ENCODE measurements around the gene GSG1L.

GSG1L gene

GRCh38 chr16:27927266-27927901 lies 136.1 kb downstream of the GSG1L start:
- peaks cover 19% of the 10 kb centered on the region for H3K27me3 Mint-ChIP-seq
- H3K9me3 Mint-ChIP-seq, result no peaks in the 10 kb centered on the region
- H3K27ac Mint-ChIP-seq, result no peak overlapping the region
- H3K4me3 Mint-ChIP-seq, result no peak overlapping the region
- no peaks in the 10 kb centered on the region for H3K4me1 Mint-ChIP-seq
- DNase-seq (no peak), ATAC-seq (no peak)
- H3K36me3 Mint-ChIP-seq (ENCODE audit: low read depth), result no peaks in the 10 kb centered on the region

DNA sequence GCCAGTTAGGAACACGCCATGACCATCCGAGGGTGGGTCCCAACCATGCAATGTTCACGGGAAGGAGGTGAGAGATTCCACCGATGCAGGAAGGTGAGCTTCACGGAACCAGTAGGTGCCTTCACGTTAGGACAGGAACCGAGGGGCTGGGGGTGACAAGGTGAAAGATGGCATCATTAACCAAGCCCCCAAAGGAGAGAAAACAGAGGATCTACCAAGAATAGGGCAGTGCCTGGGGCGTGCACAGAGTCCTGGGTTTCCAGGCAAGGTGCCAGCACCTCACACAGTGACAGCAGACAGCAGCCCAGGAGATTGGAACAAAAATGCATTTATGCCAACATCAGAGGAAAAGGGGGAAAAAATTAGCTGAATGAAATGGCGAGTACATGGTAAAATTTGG lies 137.9 kb downstream of the GSG1L start:
- DNase-seq (no peak), ATAC-seq (no peak)
- H3K9me3 Mint-ChIP-seq, result no peaks in the 10 kb centered on the region
- no peak overlapping the region for H3K4me3 Mint-ChIP-seq
- H3K4me1 Mint-ChIP-seq, result no peaks in the 10 kb centered on the region
- H3K27ac Mint-ChIP-seq, result no peak overlapping the region
- no peaks in the 10 kb centered on the region for H3K36me3 Mint-ChIP-seq (ENCODE audit: low read depth)
- H3K27me3 Mint-ChIP-seq, result peaks cover 32% of the 10 kb centered on the region

- ATAC-seq (no peak), DNase-seq (no peak)
- Mint-ChIP-seq H3K36me3 (ENCODE audit: low read depth) (no peaks in the 10 kb centered on the region), H3K27me3 (peaks cover 36% of the 10 kb centered on the region), H3K4me1 (no peaks in the 10 kb centered on the region), H3K4me3 (no peak overlapping the region), H3K27ac (no peak overlapping the region), H3K9me3 (no peaks in the 10 kb centered on the region)
These were observed 138.9 kb downstream of the GSG1L start for GRCh38 chr16:27924411-27925118.

DNA sequence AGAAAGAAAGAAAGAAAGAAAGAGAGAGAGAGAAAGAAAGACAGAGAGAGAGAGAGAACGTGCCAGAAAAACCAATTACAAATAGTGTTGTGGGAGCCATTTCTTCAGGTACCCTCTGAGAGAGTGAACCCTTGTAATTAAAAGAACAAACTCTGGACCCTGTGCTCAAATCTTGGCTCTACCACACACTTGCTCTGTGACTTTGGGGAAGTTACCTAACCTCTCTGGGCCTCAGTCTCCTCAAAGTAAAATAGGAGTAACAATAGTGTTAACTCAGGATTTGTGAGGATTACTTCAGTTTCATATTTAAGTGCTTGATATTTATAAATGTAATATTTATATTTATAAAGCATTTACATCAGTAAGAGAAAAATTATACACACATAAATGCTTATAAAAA lies 139.8 kb downstream of the GSG1L start:
- Mint-ChIP-seq H3K4me3 (no peak overlapping the region), H3K9me3 (no peaks in the 10 kb centered on the region), H3K27me3 (peaks cover 44% of the 10 kb centered on the region), H3K4me1 (no peaks in the 10 kb centered on the region), H3K27ac (no peak overlapping the region), H3K36me3 (ENCODE audit: low read depth) (no peaks in the 10 kb centered on the region)
- ATAC-seq (no peak), DNase-seq (no peak)

DNA sequence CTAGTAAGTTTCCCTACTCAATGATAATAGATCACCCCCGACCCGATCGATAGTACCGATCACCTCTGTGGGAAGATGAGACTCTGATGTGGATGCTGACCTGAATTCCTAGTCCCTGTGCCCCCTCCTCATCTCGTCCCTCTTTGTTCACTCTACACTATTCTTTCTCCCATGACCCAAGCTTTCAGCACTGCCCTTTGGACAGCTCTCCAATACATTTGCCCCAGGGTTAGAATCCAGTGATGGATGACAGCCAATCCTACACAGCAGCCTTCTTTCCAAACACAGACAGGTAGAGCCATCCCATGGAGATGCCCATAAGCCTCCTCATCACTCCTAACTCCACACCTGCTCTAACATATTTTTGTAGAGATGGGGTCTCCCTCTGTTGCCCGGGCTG lies 141.1 kb downstream of the GSG1L start:
- no peaks in the 10 kb centered on the region for H3K4me1 Mint-ChIP-seq
- DNase-seq (no peak), ATAC-seq (no peak)
- H3K9me3 Mint-ChIP-seq, result no peaks in the 10 kb centered on the region
- H3K27me3 Mint-ChIP-seq, result peaks cover 43% of the 10 kb centered on the region
- no peak overlapping the region for H3K27ac Mint-ChIP-seq
- no peaks in the 10 kb centered on the region for H3K36me3 Mint-ChIP-seq (ENCODE audit: low read depth)
- H3K4me3 Mint-ChIP-seq, result no peak overlapping the region

DNA sequence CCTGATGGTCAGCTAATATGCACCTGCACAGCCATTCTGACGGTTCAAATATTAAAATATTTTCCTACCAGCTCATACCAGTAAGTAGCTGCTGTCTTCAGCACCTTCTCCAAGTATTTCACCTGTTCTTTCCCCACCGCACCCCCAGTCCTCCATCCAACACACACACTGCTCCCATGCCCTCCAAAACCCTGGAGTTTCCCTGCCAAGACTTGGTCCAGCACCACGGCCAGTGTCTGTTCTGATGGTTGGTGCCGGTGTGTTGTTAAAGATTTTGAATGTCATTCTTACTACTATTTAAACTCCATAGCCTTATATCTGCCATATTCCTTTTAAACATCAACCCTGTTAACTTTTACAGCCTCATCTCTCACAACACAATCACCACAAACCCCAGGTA lies 142.4 kb downstream of the GSG1L start:
- H3K4me1 Mint-ChIP-seq, result no peaks in the 10 kb centered on the region
- ATAC-seq (no peak), DNase-seq (no peak)
- no peak overlapping the region for H3K27ac Mint-ChIP-seq
- no peaks in the 10 kb centered on the region for H3K36me3 Mint-ChIP-seq (ENCODE audit: low read depth)
- no peaks in the 10 kb centered on the region for H3K9me3 Mint-ChIP-seq
- H3K4me3 Mint-ChIP-seq, result no peak overlapping the region
- H3K27me3 Mint-ChIP-seq, result peaks cover 50% of the 10 kb centered on the region

- Mint-ChIP-seq H3K4me3 (no peak overlapping the region), H3K4me1 (no peaks in the 10 kb centered on the region), H3K36me3 (ENCODE audit: low read depth) (no peaks in the 10 kb centered on the region), H3K27me3 (peaks cover 46% of the 10 kb centered on the region), H3K27ac (no peak overlapping the region), H3K9me3 (no peaks in the 10 kb centered on the region)
- ATAC-seq (no peak), DNase-seq (no peak)
These were observed 143.1 kb downstream of the GSG1L start for GRCh38 chr16:27920391-27920891.

GRCh38 chr16:27918755-27919154 lies 144.8 kb downstream of the GSG1L start:
- no peak for ATAC-seq
- no peak for DNase-seq
- H3K4me3 Mint-ChIP-seq, result no peak overlapping the region
- H3K9me3 Mint-ChIP-seq, result no peaks in the 10 kb centered on the region
- no peak overlapping the region for H3K27ac Mint-ChIP-seq
- no peaks in the 10 kb centered on the region for H3K36me3 Mint-ChIP-seq (ENCODE audit: low read depth)
- H3K27me3 Mint-ChIP-seq, result peaks cover 51% of the 10 kb centered on the region
- no peaks in the 10 kb centered on the region for H3K4me1 Mint-ChIP-seq

DNA sequence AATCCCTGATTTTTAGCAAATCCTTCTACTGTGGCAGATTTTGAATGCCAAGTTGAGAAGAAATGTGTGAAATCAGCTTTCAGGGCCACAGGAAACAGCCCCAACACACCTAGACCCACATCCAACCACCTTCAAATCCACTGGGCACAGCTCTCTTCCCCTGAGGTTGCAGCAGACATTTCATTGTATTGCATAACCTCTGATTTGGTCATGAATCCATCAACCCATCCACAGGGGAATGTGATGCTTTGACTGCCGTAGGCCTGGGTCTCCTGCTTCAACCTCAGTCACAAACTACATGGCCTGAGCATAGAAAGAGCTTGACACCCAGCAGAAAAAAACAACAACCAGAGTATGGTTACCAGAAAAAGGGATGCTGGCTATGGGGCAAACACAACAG lies 145.6 kb downstream of the GSG1L start:
- Mint-ChIP-seq H3K4me1 (no peaks in the 10 kb centered on the region), H3K4me3 (no peak overlapping the region), H3K27me3 (peaks cover 51% of the 10 kb centered on the region), H3K36me3 (ENCODE audit: low read depth) (no peaks in the 10 kb centered on the region), H3K9me3 (no peaks in the 10 kb centered on the region), H3K27ac (no peak overlapping the region)
- ATAC-seq (no peak), DNase-seq (no peak)

DNA sequence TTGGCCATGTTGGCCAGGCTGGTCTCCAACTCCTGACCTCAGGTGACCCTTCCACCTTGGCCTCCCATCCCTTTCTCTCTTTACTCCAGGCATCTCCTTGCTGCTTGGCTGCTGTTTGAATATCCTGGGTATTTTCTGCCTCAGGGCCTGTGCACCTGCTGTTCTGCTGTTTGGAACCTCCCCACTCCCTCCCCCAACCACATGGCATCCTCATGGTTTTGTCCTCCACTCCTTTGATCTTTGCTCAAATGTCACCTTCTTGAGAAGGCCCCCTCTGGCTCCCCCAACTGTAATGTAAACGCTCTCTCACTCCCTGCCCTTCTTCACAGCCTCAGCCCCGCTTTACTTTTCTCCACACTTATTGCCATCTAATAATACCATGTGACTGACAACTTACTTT lies 152.0 kb downstream of the GSG1L start:
- no peaks in the 10 kb centered on the region for H3K9me3 Mint-ChIP-seq
- no peaks in the 10 kb centered on the region for H3K4me1 Mint-ChIP-seq
- no peak for DNase-seq
- no peak overlapping the region for H3K4me3 Mint-ChIP-seq
- no peak for ATAC-seq
- no peak overlapping the region for H3K27ac Mint-ChIP-seq
- peaks cover 11% of the 10 kb centered on the region for H3K27me3 Mint-ChIP-seq
- no peaks in the 10 kb centered on the region for H3K36me3 Mint-ChIP-seq (ENCODE audit: low read depth)

DNA sequence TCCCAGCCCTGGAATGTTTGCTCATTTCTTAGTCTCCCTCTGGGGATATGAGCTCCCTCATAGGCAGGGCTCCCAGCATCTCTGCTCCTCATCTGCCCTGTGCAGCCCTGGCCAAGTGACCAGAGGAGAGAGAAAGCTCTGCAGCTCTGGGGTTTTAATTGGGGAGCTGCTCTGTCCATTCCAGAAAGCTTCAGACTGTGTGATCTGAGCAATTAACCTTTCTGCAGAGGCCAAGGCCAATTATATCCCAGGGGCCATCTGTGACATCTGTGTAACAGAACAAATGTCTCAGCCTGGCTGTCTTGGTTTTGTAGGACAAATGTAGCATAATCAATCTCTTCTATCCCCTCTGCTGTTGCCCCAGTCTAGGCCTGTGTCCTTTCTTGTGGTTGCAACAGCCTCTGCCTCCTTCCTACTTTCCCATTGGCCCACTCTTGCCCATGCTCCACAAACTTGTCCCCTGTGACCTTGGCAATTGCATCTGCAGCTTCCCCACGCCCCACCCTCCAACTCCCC lies 156.0 kb downstream of the GSG1L start:
- H3K4me1 Mint-ChIP-seq, result no peaks in the 10 kb centered on the region
- no peaks in the 10 kb centered on the region for H3K9me3 Mint-ChIP-seq
- no peak overlapping the region for H3K4me3 Mint-ChIP-seq
- H3K36me3 Mint-ChIP-seq (ENCODE audit: low read depth), result no peaks in the 10 kb centered on the region
- no peak for DNase-seq
- peaks cover 13% of the 10 kb centered on the region for H3K27me3 Mint-ChIP-seq
- H3K27ac Mint-ChIP-seq, result no peak overlapping the region
- no peak for ATAC-seq

- H3K4me1 Mint-ChIP-seq, result no peaks in the 10 kb centered on the region
- peaks cover 16% of the 10 kb centered on the region for H3K27me3 Mint-ChIP-seq
- no peaks in the 10 kb centered on the region for H3K36me3 Mint-ChIP-seq (ENCODE audit: low read depth)
- DNase-seq (no peak), ATAC-seq (no peak)
- H3K27ac Mint-ChIP-seq, result no peak overlapping the region
- H3K4me3 Mint-ChIP-seq, result no peak overlapping the region
- no peaks in the 10 kb centered on the region for H3K9me3 Mint-ChIP-seq
These were observed 156.6 kb downstream of the GSG1L start for GRCh38 chr16:27906883-27907282.

- peaks cover 23% of the 10 kb centered on the region for H3K27me3 Mint-ChIP-seq
- no peaks in the 10 kb centered on the region for H3K4me1 Mint-ChIP-seq
- DNase-seq (no peak), ATAC-seq (no peak)
- no peak overlapping the region for H3K4me3 Mint-ChIP-seq
- no peaks in the 10 kb centered on the region for H3K9me3 Mint-ChIP-seq
- H3K36me3 Mint-ChIP-seq (ENCODE audit: low read depth), result no peaks in the 10 kb centered on the region
- no peak overlapping the region for H3K27ac Mint-ChIP-seq
These were observed 160.4 kb downstream of the GSG1L start for GRCh38 chr16:27903046-27903655.

DNA sequence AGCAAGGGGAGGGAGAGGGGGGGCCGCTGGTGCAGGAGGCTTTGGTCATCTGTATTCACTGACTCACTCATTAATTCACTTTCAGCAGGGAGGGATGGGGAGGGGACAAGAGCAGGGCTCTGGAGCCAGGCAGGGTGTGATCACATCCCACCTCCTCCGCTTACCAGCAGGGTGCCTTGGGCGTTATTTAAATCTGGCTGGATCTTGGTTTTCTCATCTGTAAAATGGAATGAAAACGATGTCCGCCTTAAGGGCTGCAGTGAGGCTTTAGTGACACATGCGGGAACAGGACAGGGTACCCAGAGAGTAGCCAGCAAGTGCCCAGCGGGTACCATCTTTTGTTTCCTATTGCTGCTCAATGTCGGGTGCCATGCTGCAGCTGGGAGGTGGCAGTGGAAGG lies 161.0 kb downstream of the GSG1L start:
- ATAC-seq, result no peak
- Mint-ChIP-seq H3K9me3 (no peaks in the 10 kb centered on the region), H3K27ac (no peak overlapping the region), H3K27me3 (peaks cover 23% of the 10 kb centered on the region), H3K4me3 (no peak overlapping the region), H3K4me1 (no peaks in the 10 kb centered on the region), H3K36me3 (ENCODE audit: low read depth) (no peaks in the 10 kb centered on the region)
- DNase-seq, result no peak

DNA sequence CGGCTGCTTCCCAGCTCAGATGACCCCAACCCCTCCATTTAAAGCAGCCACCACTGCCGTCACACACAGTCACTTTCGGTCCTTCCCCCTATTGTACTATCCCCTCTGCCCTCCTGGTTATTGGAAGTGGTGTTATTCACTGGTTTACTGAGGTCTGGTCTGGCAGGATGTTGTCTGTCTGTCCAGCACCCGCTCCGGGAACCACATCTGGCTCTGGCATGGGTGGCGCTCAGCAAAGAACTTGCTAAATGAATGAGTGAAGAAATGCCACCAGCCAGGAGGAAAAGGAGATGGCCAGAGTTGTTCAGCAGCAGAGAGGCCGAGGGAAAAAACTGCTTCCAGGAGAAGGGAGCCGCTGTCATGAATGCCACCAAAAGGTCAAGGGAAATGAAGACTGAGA lies 161.6 kb downstream of the GSG1L start:
- ATAC-seq (no peak), DNase-seq (no peak)
- H3K27me3 Mint-ChIP-seq, result peaks cover 26% of the 10 kb centered on the region
- H3K36me3 Mint-ChIP-seq (ENCODE audit: low read depth), result no peaks in the 10 kb centered on the region
- H3K27ac Mint-ChIP-seq, result no peak overlapping the region
- no peaks in the 10 kb centered on the region for H3K4me1 Mint-ChIP-seq
- no peak overlapping the region for H3K4me3 Mint-ChIP-seq
- no peaks in the 10 kb centered on the region for H3K9me3 Mint-ChIP-seq
